ENCODE data around the gene WFIKKN2. TPM values are rescaled to one million over a fixed set of nuclear protein-coding genes. Genes with fewer than 3 reads are reported as not detected.

Gene WFIKKN2
- polyA plus RNA-seq, 1 experiment: not detected

GRCh38 chr17:50853015-50853615 is 17.7 kb downstream of the WFIKKN2 start:
- Histone ChIP-seq H3K4me3 (ENCODE audit: low read depth, low read length) (no peak overlapping the region), H3K36me3 (ENCODE audit: control insufficient read depth, insufficient read depth, low read length) (no peaks in the 10 kb centered on the region), H3K27me3 (ENCODE audit: control insufficient read depth, insufficient read depth, low read length) (peaks cover 1% of the 10 kb centered on the region; the same call in 1 of the 2 replicates)
- POLR2A ChIA-PET: no interaction called here
- CTCF ChIA-PET: interaction anchor here (0.6 to 10.0 kb wide), 33 partner anchors 8 to 317 kb away, joined by 3 to 294 read pairs (median 4); partner anchors contain the start of genes NME1, SPATA20, TOB1 and WFIKKN2
- TF ChIP-seq CTCF (IDR thresholded peaks at IDR 0.05; ENCODE audit: insufficient read depth, low read depth, low read length): no peak
- DNase-seq (ENCODE audit: low read depth): no peak

GRCh38 chr17:50853781-50854180 is 18.4 kb downstream of the WFIKKN2 start:
- CTCF ChIA-PET: interaction anchor here (1.1 to 10.0 kb wide), 8 partner anchors 8 to 204 kb away, joined by 5 to 294 read pairs (median 27); partner anchors contain the start of gene TOB1
- POLR2A ChIA-PET: no interaction called here

GRCh38 chr17:50855708-50856330 is 20.4 kb downstream of the WFIKKN2 start:
- TF ChIP-seq CTCF (IDR thresholded peaks at IDR 0.05; ENCODE audit: insufficient read depth, low read depth, low read length): no peak
- CTCF ChIA-PET: interaction anchor here (0.6 to 10.0 kb wide), 6 partner anchors 10 to 298 kb away, joined by 4 to 294 read pairs (median 4); partner anchors contain the start of genes NME1 and TOB1
- DNase-seq (ENCODE audit: low read depth): no peak
- POLR2A ChIA-PET: no interaction called here
- H3K36me3 ChIP-seq (ENCODE audit: control insufficient read depth, insufficient read depth, low read length): no peaks in the 10 kb centered on the region
- no peak overlapping the region for H3K4me3 ChIP-seq (ENCODE audit: low read depth, low read length)
- peaks cover 1% of the 10 kb centered on the region; the same call in 1 of the 2 replicates for H3K27me3 ChIP-seq (ENCODE audit: control insufficient read depth, insufficient read depth, low read length)

More at GRCh38 chr17:50853781-50854180, 18.4 kb downstream of the WFIKKN2 start:
- no peak overlapping the region for H3K4me3 ChIP-seq (ENCODE audit: low read depth, low read length)
- no peak for TF ChIP-seq CTCF (IDR thresholded peaks at IDR 0.05; ENCODE audit: insufficient read depth, low read depth, low read length)
- no peak for DNase-seq (ENCODE audit: low read depth)
- H3K36me3 ChIP-seq (ENCODE audit: control insufficient read depth, insufficient read depth, low read length): no peaks in the 10 kb centered on the region
- H3K27me3 ChIP-seq (ENCODE audit: control insufficient read depth, insufficient read depth, low read length): peaks cover 1% of the 10 kb centered on the region; the same call in 1 of the 2 replicates

- no peak for TF ChIP-seq CTCF (IDR thresholded peaks at IDR 0.05; ENCODE audit: insufficient read depth, low read depth, low read length)
- no peak overlapping the region for H3K4me3 ChIP-seq (ENCODE audit: low read depth, low read length)
- DNase-seq (ENCODE audit: low read depth): no peak
- CTCF ChIA-PET: interaction anchor here (0.6 to 10.0 kb wide), 6 partner anchors 10 to 297 kb away, joined by 3 to 294 read pairs (median 4); partner anchors contain the start of genes NME1 and TOB1
- H3K36me3 ChIP-seq (ENCODE audit: control insufficient read depth, insufficient read depth, low read length): no peaks in the 10 kb centered on the region
- H3K27me3 ChIP-seq (ENCODE audit: control insufficient read depth, insufficient read depth, low read length): peaks cover 1% of the 10 kb centered on the region; the same call in 1 of the 2 replicates
- POLR2A ChIA-PET: no interaction called here
Observed at GRCh38 chr17:50856431-50856830, 21.0 kb downstream of the WFIKKN2 start.
